Jurkat, Clone E6-1 (cell line): ENCODE measurements around the gene TP53I11.

Experiments
- DNase-seq: peaks from one replicate; pipeline ENCODE4 v3.0.0-alpha.2; 2011; ENCODE audit warnings: low read depth, low spot score
- H3K4me3 ChIP-seq: 2 replicates; pipeline ENCODE4 v1.5.1; 2011; ENCODE audit warnings: mild to moderate bottlenecking, low read length, control low read depth, moderate library complexity

Gene TP53I11

GRCh38 chr11:44923806-44924205, 26.9 kb downstream of the TP53I11 start:
- no peak overlapping the region for H3K4me3 ChIP-seq
- DNase-seq = no peak

GRCh38 chr11:44923115-44923514, 27.6 kb downstream of the TP53I11 start:
- H3K4me3 ChIP-seq = no peak overlapping the region
- DNase-seq = peak; percentile 22

- H3K4me3 ChIP-seq = no peak overlapping the region
- no peak for DNase-seq
These were observed 30.2 kb downstream of the TP53I11 start for GRCh38 chr11:44920451-44920850.

DNA sequence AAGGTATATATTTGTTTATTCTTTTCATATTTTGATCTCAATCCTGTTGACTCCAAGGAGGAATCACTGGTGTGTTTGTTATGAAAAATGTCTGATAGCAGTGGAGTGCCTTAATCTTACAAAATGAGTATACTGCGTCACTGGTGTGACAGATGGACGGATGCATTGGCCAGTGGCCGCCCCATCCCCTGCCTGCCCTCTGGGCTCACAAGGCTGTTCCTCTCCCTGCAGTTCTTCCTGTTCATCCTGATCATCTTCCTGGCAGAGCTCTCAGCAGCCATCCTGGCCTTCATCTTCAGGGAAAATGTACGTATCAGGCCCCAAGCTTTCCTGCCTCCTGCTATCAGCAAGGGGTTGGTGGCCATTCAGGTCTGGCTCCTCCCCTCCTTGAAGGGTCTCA, 32.9 kb downstream of the TP53I11 start:
- DNase-seq = no peak
- H3K4me3 ChIP-seq = no peak overlapping the region

DNA sequence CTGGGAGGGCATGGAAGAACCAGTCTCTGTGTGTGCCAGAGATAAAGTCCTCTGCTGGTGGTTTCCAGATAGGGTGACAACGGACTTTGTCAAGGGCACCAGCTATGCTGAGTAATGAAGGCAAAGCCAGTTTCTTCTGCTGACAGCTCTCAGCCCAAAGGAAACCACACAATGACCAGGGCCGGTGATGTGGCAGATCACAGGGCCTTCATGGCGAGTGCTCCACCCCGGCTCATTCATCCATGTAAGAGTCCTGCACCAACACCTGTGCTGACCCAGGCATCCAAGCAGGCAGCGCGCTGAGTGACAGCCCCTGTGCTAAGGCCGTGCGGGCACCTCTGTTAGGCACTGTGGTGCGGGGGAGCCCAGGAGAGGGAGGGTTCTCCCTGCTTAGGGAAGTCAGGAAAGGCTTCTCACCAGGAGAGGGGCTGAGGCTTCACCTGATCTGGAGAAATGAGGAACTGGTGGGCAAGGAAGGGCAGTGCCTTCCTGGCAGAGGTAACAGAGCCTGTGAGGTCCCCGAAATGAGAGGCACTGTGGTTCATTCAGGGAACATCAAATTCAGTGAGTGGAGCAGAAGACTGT, 33.8 kb downstream of the TP53I11 start:
- H3K4me3 ChIP-seq = no peak overlapping the region
- DNase-seq = no peak

GRCh38 chr11:44916331-44916730, 34.4 kb downstream of the TP53I11 start:
- no peak for DNase-seq
- no peak overlapping the region for H3K4me3 ChIP-seq

- DNase-seq = no peak
- H3K4me3 ChIP-seq = no peak overlapping the region
These were observed 35.1 kb downstream of the TP53I11 start for GRCh38 chr11:44915621-44916020.

GRCh38 chr11:44915004-44915403, 35.7 kb downstream of the TP53I11 start:
- H3K4me3 ChIP-seq = no peak overlapping the region
- no peak for DNase-seq

GRCh38 chr11:44914105-44914504, 36.6 kb downstream of the TP53I11 start:
- no peak for DNase-seq
- H3K4me3 ChIP-seq = no peak overlapping the region

DNA sequence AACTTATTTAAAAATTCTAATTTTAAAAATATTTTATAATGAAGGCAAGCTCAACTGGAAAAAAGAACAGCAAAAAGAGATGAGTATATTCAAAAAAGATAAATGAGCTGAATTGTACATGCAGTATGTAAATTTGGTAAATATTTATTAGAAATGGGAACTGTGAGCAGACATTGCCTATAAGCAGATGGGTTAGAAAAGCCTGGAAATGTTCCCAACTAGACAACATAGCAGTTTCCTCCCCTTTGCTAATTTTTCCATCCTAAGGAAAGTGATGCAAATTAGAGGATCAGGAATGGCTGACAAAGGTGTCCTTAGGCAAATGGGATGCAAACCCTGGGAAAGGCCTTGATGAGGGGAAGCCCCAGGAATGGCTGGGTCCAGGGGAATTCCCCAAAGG, 37.2 kb downstream of the TP53I11 start:
- H3K4me3 ChIP-seq = no peak overlapping the region
- DNase-seq = no peak

- no peak overlapping the region for H3K4me3 ChIP-seq
- DNase-seq = no peak
These were observed 38.3 kb downstream of the TP53I11 start for GRCh38 chr11:44912270-44912987.

- H3K4me3 ChIP-seq = no peak overlapping the region
- DNase-seq = peak; percentile 83
These were observed 39.5 kb downstream of the TP53I11 start for GRCh38 chr11:44911029-44911814.

DNA sequence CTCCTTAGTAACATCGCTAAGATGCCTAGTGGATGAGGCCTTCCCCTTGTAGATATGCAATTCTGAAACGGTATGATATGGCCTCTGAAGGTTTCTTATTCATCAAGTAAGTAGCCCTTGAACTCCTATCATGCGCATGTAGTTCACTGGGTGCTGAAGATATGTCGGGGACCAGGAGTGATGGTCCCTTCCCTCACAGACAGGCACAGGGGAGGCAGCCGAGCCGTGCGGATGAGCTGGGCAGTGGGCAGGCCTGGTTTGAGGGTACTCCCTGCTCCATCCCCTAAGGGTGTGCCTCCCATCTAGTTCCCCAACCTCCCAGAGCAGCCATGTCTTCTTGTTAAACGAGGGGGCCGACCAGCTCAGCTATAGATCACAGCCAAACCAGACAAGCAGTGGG, 40.1 kb downstream of the TP53I11 start:
- H3K4me3 ChIP-seq = no peak overlapping the region
- no peak for DNase-seq

GRCh38 chr11:44909557-44909956, 41.1 kb downstream of the TP53I11 start:
- no peak for DNase-seq
- H3K4me3 ChIP-seq = no peak overlapping the region

DNA sequence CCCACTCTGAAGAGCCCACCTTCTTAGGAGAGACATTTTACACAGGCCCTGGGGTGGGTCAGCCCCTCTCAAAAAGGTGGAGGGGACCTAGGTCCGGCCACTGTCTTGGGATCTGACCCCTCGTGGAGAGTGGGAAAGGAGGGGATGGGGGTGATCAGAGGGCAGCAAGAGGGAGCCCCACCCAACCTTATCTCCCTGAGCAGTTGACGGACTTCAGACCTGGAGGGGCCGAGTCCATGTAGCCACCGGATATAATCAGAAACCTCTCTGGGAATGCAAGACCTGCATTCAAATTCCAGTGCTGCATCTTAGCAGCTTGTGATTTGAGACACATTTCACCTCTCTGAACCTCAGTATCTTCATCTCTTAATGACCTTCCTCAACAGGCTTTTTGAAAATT, 44.0 kb downstream of the TP53I11 start:
- DNase-seq = no peak

DNA sequence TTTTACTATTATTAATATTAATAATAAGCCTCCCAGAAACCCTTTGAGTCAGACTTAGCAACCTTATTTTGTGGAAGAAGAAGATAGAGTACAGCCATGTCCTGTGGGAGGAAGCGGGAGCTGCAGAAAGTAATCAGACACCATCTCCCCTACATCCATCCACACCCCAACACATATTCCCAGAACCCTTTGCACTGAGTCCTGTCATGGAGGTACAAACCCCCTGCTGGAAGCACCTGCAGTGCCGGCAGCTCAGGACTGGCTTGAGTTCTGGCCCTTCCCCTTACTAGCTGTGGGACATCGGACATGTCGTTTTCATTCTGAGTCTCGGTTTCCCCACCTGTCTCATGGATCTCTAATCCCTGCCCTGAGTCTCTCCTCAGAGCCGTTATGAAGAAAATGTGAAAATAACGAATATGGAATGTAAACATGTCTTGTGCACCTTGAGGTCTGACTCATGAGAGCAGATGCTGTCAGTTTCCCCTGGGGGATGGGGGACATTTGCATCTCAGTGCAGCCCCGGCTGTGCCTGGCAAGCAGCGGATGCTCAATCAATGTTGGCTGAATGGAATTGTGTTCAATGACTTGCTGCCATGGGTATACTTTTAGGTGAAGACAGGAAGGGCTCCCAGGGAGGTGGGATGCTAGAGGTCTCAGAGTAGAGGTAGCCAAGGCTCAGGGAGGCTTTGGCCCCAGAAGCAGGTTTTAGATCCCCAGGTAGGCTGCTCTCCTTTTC, 45.4 kb downstream of the TP53I11 start:
- H3K4me3 ChIP-seq = no peak overlapping the region
- DNase-seq = no peak

More for the DNA sequence above, 44.0 kb downstream of the TP53I11 start:
- no peak overlapping the region for H3K4me3 ChIP-seq

- no peak overlapping the region for H3K4me3 ChIP-seq
- no peak for DNase-seq
These were observed 46.2 kb downstream of the TP53I11 start for GRCh38 chr11:44904261-44905020.

GRCh38 chr11:44903518-44903917, 47.2 kb downstream of the TP53I11 start:
- DNase-seq = no peak
- no peak overlapping the region for H3K4me3 ChIP-seq

GRCh38 chr11:44903035-44903434, 47.6 kb downstream of the TP53I11 start:
- H3K4me3 ChIP-seq = no peak overlapping the region
- DNase-seq = no peak
